Measurements from ENCODE around the gene MED29.

The MED29 gene

DNA sequence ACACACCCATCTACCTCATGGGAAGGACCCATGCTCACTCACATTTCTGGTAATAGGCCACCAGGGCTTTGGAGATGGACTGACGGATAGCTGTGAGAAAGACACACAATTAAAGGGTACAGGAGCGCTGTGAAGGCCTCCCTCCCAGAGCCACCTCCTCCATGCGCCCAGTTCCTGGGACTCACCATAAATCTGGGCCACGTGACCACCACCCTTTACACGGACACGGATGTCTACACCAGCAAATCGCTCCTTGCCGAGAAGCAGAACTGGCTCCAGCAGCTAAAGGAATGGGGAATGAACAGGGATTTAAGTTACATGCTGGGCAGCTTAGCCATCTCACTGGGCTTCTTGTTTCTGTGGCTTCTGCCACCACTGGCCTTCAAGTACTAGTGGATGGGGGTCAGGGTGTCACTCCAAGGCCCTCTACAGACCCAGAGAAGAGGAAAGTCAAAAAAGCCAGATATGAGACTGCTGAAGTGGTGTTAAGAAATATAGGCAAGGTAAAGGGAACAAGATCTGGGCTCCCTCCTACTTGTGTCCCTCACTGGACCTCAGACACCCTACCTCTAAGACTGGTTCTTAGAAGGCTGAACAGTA lies 42.4 kb downstream of the MED29 start:
- DNase-seq, result no peak

DNA sequence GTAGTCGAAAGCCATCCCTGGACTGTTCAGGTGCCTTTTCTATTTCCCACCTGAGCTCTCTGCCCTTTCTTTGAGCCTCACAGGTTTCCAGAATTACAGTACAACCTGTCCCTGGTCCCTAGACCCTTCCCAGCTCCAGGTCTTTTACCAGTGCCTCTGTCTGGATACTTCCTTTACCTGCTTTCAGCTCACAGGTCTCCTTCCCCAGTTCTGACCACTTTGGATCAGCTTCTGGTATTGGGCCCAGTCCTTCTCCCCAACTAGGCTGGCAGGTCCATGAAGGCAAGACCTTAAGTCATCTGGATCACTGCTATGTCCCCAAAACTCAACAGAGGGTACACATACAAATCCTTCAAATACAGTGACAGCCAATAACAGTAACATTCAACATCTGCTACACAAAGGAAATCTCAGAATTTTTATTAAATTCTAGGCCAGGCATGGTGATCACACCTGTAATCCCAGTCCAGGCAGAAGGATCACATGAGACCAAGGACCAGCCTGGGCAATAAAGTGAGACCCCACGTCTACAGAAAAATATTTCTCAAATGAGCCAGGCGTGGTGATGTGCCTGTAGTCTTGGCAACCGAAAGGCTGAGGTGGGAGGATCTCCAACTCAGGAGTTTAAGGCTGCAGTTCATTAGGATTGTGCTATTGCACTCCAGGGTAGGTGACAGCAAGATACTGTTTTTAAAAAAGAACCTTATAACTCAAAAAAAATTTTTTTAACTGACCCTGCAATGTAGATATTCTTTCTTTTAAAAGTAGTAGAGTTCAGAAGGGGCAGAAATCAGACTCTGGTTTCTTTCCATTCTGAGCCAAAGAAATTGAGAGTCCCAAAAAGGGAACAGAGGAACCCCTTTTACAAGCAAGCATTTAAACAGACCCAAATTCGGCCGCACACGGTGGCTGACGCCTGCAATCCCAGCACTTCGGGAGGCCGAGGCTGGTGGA lies 43.2 kb downstream of the MED29 start:
- no peak for DNase-seq

- peak; percentile 100 for DNase-seq
These were observed 44.5 kb downstream of the MED29 start, which contains the start of gene RPS16 for GRCh38 chr19:39435499-39436349. Gene RPS16 (minus strand): TSS chr19:39435949. CDS start chr19:39435895, 54 bp downstream.

DNA sequence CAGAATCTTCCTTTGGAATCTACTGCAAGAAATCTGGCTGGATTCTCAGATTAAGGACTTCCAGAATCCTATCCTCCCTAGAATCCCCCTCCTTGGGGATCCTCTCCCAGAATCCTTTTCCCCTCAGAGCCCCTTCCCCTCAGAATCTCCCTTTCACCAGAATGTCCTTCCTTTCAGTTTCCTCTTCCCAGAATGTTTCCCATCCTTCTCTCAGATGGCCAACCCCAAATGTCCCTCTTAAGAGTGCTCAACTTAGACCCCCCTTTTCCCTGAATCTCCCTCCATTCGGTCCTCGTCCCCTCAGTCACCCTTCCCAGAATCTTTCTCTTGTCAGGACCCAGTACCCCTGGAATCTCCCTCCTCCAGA lies 45.2 kb downstream of the MED29 start:
- no peak for DNase-seq

DNA sequence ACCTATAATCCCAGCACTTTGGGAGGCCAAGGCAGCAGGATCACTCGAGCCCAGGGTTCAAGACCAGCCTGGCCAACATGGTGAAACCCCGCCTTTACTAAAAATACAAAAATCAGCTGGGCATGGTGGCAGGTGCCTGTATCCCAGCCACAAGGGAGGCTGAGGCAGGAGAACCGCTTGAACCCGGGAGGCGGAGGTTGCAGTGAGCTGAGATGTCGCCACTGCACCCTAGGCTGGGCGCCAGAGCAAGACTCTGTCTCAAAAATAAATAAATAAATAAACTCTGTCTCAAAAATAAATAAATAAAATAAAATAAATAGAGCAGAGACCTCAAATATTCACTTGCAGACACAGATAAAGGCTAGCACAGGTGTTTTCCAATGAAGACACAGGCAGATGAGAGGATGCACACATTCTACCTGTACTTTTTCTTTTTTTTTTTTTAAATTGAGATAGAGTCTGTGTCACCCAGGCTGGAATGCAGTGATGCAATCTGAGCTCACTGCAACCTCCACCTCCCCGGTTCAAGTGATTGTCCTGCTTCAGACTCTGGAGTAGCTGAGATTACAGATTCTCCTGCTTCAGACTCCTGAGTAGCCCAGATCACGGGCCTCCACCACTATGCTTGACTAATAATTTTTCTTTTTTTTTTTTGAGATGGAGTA lies 47.2 kb downstream of the MED29 start:
- no peak for DNase-seq

DNA sequence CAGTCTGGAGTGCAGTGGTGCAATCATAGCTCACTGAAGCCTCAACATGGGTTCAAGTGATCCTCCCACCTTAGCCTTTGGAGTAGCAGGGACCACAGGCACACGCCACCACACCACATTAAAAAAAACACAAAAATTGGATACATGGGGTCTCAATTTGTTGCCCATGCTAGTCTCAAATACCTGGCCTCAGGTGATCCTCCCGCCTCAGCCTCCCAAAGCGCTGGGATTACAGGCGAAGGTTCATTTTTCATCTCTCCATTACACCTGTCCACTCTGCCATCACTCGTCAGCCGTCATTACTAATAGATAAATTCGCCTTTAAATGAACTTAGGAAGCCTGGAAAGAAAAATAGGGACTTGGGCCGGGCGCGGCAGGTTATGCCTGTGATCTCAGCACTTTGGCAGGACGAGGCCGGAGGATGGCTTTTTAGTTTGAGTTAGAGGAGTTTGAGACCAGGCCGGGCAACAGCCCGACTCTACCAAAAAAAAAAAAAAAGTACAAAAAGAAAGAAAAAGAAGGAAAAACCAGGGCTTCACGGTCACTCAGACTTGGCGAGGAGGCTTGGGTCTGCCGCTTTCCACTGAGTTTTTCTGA lies 53.5 kb downstream of the MED29 start:
- no peak for DNase-seq

DNA sequence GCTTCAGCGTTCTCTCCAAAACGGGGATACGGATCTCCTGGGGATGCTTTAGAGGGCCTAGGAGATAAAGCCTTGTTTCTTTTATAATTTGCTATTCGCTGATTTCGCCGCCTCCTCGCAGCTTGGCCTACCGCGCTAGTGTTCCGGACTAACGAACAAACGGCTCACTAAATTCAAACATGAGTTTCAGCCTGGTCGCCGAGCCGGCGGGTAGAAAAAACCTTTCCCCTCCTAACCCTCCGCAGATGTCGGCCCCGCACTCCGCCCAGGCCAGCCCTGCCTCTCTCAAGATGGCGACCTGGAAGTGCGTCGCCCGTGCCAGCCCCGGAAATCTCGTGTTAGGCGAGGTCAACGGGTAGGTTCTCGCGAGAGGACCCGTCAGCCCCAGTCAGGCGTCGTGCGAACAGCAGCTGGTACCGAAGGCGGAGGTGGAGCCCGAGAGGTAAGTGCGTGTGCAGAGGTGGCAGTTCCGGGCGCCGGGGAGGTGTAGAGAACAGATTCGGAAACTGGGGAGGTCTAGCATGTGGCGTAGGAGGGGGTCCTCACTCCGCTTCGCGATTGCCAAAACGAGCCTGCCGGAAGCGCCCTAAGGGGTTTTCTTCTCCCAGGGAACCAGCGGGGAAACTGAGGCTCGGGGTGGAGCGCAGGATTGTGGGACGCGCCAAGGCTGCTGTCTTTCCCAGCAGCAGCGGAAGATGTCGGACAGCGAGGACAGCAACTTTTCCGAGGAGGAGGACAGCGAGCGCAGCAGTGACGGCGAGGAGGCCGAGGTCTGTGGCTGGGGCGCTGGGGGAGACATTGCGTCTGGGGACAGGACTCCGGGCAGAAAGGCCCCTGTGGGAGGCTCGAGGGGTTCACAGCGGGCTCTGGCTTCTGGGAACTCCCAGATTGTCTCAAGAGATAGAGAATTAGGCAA lies 54.3 kb downstream of the MED29 start, which contains the start of gene SUPT5H:
SUPT5H (plus strand) TSS at position 387 of the 916 bp plus-strand sequence; CDS start at position 696, 309 bp downstream.
- DNase-seq, result peak; percentile 98

DNA sequence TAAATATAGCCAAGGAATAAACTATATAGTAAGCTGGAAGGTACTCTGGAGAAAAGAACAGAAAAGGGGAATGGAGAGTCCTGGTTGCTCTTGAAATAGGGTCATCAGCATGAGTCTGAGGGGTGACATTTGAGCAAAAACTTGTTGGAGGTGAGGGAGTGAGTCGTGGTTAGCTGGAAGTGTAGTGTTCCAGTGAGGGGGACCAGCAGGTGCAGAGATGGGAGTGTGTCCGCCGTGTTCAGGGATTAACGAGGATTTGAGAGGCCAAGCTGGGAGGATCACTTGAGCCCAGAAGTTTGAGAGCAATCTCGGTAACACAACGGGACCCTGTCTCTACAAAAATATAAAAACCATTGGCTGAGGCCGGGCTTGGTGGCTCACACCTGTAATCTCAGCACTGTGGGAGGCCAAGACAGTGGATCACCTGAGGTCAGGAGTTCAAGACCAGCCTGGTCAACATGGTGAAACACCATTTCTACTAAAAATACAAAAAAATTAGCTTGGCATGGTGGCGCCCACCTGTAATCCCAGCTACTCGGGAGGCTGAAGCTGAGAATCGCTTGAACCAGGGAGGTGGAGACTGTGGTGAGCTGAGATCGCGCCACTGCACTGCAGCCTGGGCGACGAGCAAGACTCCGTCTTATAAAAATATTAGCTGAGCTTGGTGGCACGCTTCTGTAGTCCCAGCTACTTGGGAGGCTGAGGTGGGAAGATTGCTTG lies 55.3 kb downstream of the MED29 start:
- DNase-seq, result no peak

DNA sequence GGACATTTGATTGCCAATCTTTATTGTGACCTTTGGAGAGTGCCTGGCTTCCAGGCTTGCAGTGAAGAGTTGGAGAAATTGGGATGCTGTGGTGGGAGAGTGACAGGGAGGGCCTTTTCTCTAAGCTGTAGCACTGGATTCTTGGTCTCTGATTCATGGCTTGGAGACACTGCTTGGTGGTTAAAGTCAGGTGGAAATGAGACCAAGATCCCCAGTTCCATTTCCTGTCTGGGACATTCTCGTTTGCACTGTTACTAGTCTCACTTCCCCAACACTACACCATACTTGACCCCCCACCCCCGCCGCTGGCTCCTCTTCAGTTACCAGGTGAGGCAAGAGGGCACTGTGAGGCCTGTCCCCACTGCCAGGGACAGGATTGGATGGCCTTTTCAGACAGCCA lies 57.1 kb downstream of the MED29 start:
- no peak for DNase-seq

- no peak for DNase-seq
These were observed 58.1 kb downstream of the MED29 start for GRCh38 chr19:39449116-39449797.

Data from stimulated activated CD4-positive, alpha-beta T cell treated with anti-CD3 and anti-CD28 coated beads, Interleukin-4, amount 100 ng/mL, for 24 hours (primary cell).